K562 (cell line): ENCODE results near the gene FAM193A. TPM values are rescaled to one million over a fixed set of nuclear protein-coding genes. Genes with fewer than 3 reads are reported as not detected.

Source experiments
- CHD7 ChIP-seq: fragments of 200-600 bp; sonication (generic); IDR thresholded peaks from one replicate; pipeline ENCODE4 v1.6.1; 2012; ENCODE audit warnings: mild to moderate bottlenecking, low read depth, low read length, inconsistent platforms
- POLR2A ChIP-seq: fragments of 450-650 bp; conservative IDR thresholded peaks from 2 replicates; pipeline ENCODE4 v1.6.1; 2016
- POLR2B ChIP-seq: fragments of 450-650 bp; IDR thresholded peaks from 2 replicates; pipeline ENCODE4 v1.6.1; 2018; ENCODE audit warnings: low read depth; ENCODE audit not compliant: partially characterized antibody
- RERE ChIP-seq: sonication (generic); formaldehyde crosslinking; IDR thresholded peaks from 2 replicates; pipeline ENCODE4 v1.8.0; 2023; ENCODE audit warnings: missing genetic modification reagents, mild to moderate bottlenecking, borderline replicate concordance
- polyA plus RNA-seq, 8 experiments: library from polyadenylated mRNA; depleted of rRNA in 4 of 8; stranded (reverse) in 5 of 8; unstranded in 3 of 8; fragments of >200 nt; fragmentation: Nextera tagmentation in 2 of 8; fragmentation: Illumina TruSeq in 1 of 8; extraction: Ambion mirVana in 2 of 8; extraction: Trizol in 1 of 8; gene quantifications; 2 replicates each; pipeline versions ENCODE4 v1.2.1 to v1.2.3, GENCODE V29; 2011 to 2014; ENCODE audit warnings: inconsistent platforms in 1 of 8, missing spikeins in 1 of 8
- total RNA-seq, 7 experiments: library from RNA; depleted of rRNA in 6 of 7; stranded (reverse); fragments of >200 nt in 6 of 7; fragmentation: Illumina TruSeq in 2 of 7; extraction: Trizol in 2 of 7; gene quantifications; 2 replicates each; pipeline versions ENCODE4 v1.2.1 to v1.2.3, GENCODE V29; 2011 to 2021; ENCODE audit warnings: low replicate concordance in 1 of 7

Gene FAM193A
- total and polyA plus RNA-seq, 9 of the 15 experiments (the other 6 are each of a cell fraction or from before 2014, with no cell fraction given) = 0.46 to 24.6 (median 9.6) TPM

- TF ChIP-seq CHD7 = no peak
- TF ChIP-seq POLR2A = 0 out of 2 replicates have a peak, but pooled peaks have one; percentile 47
- TF ChIP-seq POLR2B = peak; percentile 14
- no peak for TF ChIP-seq RERE
- TF ChIP-seq, all 486 proteins: peak for 2
Measured at GRCh38 chr4:2516635-2517034, 19.8 kb upstream of the FAM193A start (continued).
